AG09319 (cell line): ENCODE data around the gene RGR.

ENCODE experiments used
- DNase-seq: peaks from one replicate; pipeline ENCODE4 v3.0.0-alpha.2; 2010; ENCODE audit warnings: low read depth; ENCODE audit errors: extremely low read depth
- TF ChIP-seq, protein P1 (sequence below): IDR thresholded peaks from 2 replicates; pipeline ENCODE4 v1.5.1; 2011; ENCODE audit warnings: low read depth, mild to moderate bottlenecking, inconsistent platforms, low read length, moderate library complexity

The RGR gene

DNA sequence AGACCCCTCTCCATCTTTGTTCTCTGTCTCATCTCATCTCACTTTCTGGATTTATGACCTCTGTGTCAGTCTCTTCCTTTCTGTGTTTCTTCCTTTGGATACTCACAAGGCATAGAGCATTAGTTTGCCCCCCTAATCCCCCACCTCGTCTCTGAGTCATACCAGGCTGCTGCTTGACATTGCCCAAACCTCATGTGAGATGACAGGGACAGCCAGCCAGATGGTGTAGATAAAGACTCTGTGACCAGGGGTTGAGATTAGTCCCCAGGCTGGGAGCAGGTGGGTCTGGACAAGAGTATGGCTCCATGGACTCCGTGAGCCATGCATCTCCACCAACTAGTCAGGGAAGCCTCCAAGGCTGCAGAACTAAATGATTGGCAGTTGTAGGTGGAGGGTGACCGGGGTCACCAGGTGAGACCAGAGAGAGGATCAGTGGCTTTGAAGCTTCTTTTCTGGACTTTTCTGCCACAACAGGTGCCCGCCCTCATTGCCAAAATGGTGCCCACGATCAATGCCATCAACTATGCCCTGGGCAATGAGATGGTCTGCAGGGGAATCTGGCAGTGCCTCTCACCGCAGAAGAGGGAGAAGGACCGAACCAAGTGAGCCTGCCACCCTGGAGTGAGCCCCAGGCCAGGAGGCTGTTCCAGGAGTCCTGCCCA, 13.3 kb downstream of the RGR start:
- no peak for DNase-seq
- TF ChIP-seq, protein P1, sequence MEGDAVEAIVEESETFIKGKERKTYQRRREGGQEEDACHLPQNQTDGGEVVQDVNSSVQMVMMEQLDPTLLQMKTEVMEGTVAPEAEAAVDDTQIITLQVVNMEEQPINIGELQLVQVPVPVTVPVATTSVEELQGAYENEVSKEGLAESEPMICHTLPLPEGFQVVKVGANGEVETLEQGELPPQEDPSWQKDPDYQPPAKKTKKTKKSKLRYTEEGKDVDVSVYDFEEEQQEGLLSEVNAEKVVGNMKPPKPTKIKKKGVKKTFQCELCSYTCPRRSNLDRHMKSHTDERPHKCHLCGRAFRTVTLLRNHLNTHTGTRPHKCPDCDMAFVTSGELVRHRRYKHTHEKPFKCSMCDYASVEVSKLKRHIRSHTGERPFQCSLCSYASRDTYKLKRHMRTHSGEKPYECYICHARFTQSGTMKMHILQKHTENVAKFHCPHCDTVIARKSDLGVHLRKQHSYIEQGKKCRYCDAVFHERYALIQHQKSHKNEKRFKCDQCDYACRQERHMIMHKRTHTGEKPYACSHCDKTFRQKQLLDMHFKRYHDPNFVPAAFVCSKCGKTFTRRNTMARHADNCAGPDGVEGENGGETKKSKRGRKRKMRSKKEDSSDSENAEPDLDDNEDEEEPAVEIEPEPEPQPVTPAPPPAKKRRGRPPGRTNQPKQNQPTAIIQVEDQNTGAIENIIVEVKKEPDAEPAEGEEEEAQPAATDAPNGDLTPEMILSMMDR, result no peak

DNA sequence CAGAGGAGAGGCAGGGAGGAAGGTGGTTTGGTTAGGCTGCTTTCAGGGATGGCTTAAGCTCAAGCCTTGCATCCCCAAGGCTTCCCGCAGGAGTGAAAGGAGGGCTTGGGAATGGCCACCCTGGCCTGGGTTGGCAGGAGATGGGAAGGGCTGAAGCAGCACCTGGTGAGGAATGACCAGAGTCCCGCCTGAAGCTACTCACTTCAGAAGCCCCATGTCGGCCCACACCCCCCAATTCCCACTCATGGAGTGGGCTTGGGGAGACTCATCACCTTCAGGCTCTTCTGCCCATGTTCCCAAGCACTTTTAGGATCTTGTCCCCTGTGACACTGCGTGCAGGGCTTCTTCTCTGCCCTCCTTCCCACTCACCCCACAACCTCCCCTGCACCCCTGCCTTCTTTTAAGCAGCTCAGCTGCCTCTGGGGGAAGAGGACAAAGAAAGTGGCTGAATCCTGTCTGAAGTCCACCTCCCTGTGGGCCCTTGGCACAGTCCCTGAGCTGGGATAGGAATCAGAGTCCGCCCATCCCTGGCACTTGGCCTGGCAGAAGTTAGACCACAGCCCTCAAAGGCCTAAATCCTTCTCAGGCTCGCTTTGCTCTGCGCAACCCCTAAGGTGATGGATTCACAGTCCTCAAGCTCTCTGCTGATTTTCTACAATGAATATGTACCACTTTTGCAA, 16.5 kb downstream of the RGR start:
- TF ChIP-seq, protein P1, result no peak
- no peak for DNase-seq

DNA sequence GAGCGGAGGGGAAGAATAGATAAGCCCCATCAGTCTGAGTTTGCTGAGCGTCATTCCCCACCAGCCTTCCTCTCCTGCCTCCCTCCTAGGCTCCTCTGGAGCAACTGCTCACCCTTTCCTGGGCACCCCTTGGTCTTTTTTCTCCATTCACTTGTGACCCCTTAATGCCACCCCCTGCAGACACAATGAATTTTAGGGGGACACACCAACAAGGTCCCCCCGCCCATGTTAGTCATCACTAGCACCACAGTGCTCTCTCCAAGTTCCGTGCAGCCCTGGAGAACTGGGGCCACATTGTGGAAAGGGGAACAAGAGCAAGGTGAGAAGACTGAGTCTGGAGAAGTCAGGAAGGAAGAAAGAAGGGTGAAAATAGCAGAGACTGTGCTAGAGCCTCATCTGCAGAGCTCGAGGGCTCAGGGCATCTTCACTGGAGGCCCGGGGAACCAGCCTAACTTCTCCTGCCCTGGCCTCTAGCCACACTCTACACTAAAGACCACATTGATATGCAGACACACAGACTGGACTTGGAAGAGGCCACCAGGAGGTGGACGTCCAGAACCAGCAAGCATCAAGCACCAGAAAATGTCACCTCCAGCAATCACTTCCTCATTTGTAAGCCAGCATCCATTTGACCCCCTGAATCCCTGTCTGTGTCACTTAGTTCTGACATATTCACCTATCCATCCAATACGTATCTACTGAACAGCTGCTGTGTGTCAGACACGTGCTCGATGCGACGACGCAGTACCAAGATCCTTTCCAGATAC, 17.5 kb downstream of the RGR start:
- no peak for DNase-seq
- TF ChIP-seq, protein P1, result no peak

DNA sequence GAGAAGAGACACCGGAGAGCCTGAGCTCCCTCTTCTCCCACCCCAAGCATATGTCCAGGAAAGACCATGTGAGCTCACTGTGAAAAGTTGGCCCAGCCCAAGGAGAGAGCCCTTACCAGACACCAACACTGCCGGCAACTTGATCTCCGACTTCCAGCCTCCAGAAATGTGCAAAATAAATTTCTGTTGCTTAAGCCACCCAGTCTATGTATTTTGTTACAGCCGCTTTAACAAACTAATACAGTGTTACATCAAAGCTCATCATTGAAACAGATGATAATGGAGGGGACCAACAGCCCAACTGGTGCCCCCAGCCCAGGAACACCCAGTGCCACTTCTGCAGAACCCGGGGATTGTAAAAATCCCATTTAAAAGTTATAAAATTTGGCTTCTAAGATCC, 18.9 kb downstream of the RGR start:
- TF ChIP-seq, protein P1, result no peak
- no peak for DNase-seq

DNA sequence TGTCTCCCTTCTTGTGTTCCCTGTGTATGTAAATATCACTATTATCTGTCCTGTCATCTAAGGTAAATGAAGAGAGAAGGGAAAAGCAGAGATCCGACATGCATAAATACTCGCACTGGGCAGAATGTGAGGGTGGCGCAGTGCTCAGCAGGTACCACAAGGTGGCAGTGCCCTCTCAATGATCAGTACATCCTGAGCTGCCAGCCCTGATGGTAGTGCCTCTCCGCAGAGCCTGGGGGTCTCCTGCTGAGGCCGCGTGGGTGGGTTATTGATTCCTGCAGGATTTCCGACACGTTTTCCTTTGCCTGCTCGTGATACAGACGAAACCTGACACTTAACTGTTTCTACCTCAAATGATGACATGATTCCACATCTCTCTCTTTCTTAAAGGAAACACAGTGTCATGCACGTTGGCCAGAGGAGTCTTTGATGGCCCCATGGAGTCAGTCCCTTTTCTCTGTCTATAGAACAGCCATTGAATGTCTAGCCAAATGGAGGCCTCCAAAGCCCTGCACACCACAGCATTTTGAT, 19.8 kb downstream of the RGR start:
- TF ChIP-seq, protein P1, result peak; percentile 98
- peak; percentile 18 for DNase-seq

DNA sequence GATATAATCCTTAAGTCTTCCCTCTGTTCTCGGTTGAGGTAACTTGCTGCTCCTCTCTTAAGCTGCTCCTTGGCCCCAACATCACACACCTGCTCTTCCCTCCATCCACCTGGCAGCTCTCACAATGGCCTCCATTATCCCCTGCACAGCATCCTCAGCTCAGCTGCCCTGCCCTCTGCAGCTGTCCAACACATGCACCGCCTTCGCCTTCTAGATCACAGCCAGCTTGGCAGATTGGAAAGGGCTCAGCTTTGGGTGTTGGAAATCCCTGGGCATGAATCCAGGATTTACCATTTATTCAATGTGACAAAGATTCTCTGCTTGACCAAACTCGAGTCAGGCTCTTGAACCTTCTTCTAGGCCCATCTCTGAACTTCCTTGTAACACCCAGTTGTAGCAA, 20.6 kb downstream of the RGR start:
- TF ChIP-seq, protein P1, result no peak
- no peak for DNase-seq
